Hepatocyte (in vitro differentiated cells): ENCODE results near the gene MCM6. TPM values are rescaled to one million over a fixed set of nuclear protein-coding genes. Genes with fewer than 3 reads are reported as not detected.

Experiments used
- DNase-seq: peaks from one replicate; pipeline ENCODE4 v3.0.0-alpha.2; 2016; ENCODE audit warnings: low spot score
- H2AFZ ChIP-seq: fragments of 200-600 bp; sonication (generic); 2 replicates; pipeline ENCODE4 v1.6.0; 2016; ENCODE audit warnings: antibody characterized with exemption, mild to moderate bottlenecking
- H3K27ac ChIP-seq: fragments of 200-600 bp; sonication (generic); 2 replicates; pipeline ENCODE4 v1.5.1; 2016; ENCODE audit warnings: mild to moderate bottlenecking
- H3K27me3 ChIP-seq: fragments of 200-600 bp; sonication (generic); 2 replicates; pipeline ENCODE4 v1.6.1; 2016
- H3K36me3 ChIP-seq: fragments of 200-600 bp; sonication (generic); replicated peaks from 2 replicates; pipeline ENCODE4 v1.5.1; 2016; ENCODE audit warnings: low read depth; ENCODE audit not compliant: insufficient read depth
- H3K4me1 ChIP-seq: fragments of 200-600 bp; sonication (generic); 2 replicates; pipeline ENCODE4 v1.5.1; 2016; ENCODE audit warnings: mild to moderate bottlenecking, moderate library complexity; ENCODE audit not compliant: insufficient read depth
- H3K4me2 ChIP-seq: fragments of 200-600 bp; sonication (generic); 2 replicates; pipeline ENCODE4 v1.6.0; 2016
- H3K4me3 ChIP-seq: fragments of 200-600 bp; sonication (generic); 2 replicates; pipeline ENCODE4 v1.5.1; 2016; ENCODE audit warnings: mild to moderate bottlenecking
- H3K79me2 ChIP-seq: fragments of 200-600 bp; sonication (generic); 2 replicates; pipeline ENCODE4 v1.6.0; 2017; ENCODE audit warnings: mild to moderate bottlenecking
- H3K9me2 ChIP-seq: fragments of 200-600 bp; sonication (generic); replicated peaks from 2 replicates; pipeline ENCODE4 v1.6.0; 2017; ENCODE audit warnings: mild to moderate bottlenecking; ENCODE audit not compliant: insufficient read depth
- H3K9me3 ChIP-seq: fragments of 200-600 bp; sonication (generic); 2 replicates; pipeline ENCODE4 v1.5.1; 2016; ENCODE audit warnings: low read depth, mild to moderate bottlenecking
- H4K20me1 ChIP-seq: fragments of 200-600 bp; sonication (generic); 2 replicates; pipeline ENCODE4 v1.6.0; 2016; ENCODE audit warnings: mild to moderate bottlenecking; ENCODE audit not compliant: insufficient read depth, poor library complexity, severe bottlenecking
- CTCF ChIP-seq: fragments of 200-600 bp; sonication (generic); IDR thresholded peaks from 2 replicates; pipeline ENCODE4 v1.5.1; 2016; ENCODE audit warnings: antibody characterized with exemption, mild to moderate bottlenecking; ENCODE audit not compliant: poor library complexity
- EZH2 ChIP-seq: fragments of 200-600 bp; sonication (generic); IDR thresholded peaks from 2 replicates; pipeline ENCODE4 v1.6.1; 2016; ENCODE audit warnings: antibody characterized with exemption, mild to moderate bottlenecking, borderline replicate concordance
- EZH2phosphoT487 ChIP-seq: fragments of 200-600 bp; sonication (generic); IDR thresholded peaks from one replicate; pipeline ENCODE4 v1.6.1; 2018; ENCODE audit warnings: antibody characterized with exemption, mild to moderate bottlenecking, low read depth, moderate library complexity; ENCODE audit not compliant: unreplicated experiment, severe bottlenecking
- WGBS: methylation state at CpG from one replicate; pipeline ENCODE4 v1.1.6; 2016; ENCODE audit warnings: low lambda C conversion rate; ENCODE audit errors: missing lambda C conversion rate; 5-methylcytosine and 5-hydroxymethylcytosine counted together
- polyA plus RNA-seq: library from polyadenylated mRNA; unstranded; fragments of >200 nt; fragmentation: Nextera tagmentation; extraction: Ambion mirVana; gene quantifications from 2 replicates; pipeline ENCODE4 v1.2.1, GENCODE V29; 2016
- small RNA-seq: library from RNA; depleted of rRNA; stranded (forward); fragments of <200 nt; gene quantifications from one replicate; pipeline ENCODE3, GENCODE V24; 2014
- total RNA-seq: library from RNA; depleted of rRNA; stranded (reverse); fragments of >200 nt; gene quantifications from 2 replicates; pipeline ENCODE4 v1.2.3, GENCODE V29; 2014

Gene MCM6
- total and polyA plus RNA-seq, 2 experiments from 2014 or later, result 8.3 to 17.9 TPM

- Histone ChIP-seq H4K20me1 (no peaks in the 10 kb centered on the region), H3K36me3 (no peaks in the 10 kb centered on the region), H3K27ac (no peak overlapping the region), H2AFZ (no peak overlapping the region), H3K4me1 (no peaks in the 10 kb centered on the region), H3K79me2 (no peaks in the 10 kb centered on the region), H3K9me2 (no peaks in the 10 kb centered on the region), H3K4me3 (no peak overlapping the region), H3K4me2 (no peak overlapping the region), H3K9me3 (no peaks in the 10 kb centered on the region), H3K27me3 (no peaks in the 10 kb centered on the region)
- TF ChIP-seq EZH2phosphoT487 (no peak), EZH2 (no peak), CTCF (no peak)
- 92% methylated on average over 10 of the region's 10 CpGs for WGBS
- no peak for DNase-seq
These were observed 85.8 kb downstream of the MCM6 start for GRCh38 chr2:135790423-135790822.

Small RNA genes lying within 50 kb of the gene (small RNA-seq; reads per million reads assigned to genes)
- gene RF00019, result not detected

Other genes starting within 250 kb of the MCM6 start
- 111 and 121 TPM in 2 replicates for gene UBXN4, start 134.6 kb downstream of the MCM6 start, total RNA-seq
- 244 and 276 TPM in 2 replicates for gene UBXN4, start 134.6 kb downstream of the MCM6 start, polyA plus RNA-seq
- gene LCT, start 39.3 kb downstream of the MCM6 start, total RNA-seq, result 3.2 and 4.1 TPM in 2 replicates
- 0.51 and 1.0 TPM in 2 replicates for gene LCT, start 39.3 kb downstream of the MCM6 start, polyA plus RNA-seq
- gene DARS1, start 109.2 kb upstream of the MCM6 start, total RNA-seq, result 69.5 and 76.2 TPM in 2 replicates
- gene DARS1, start 109.2 kb upstream of the MCM6 start, polyA plus RNA-seq, result 52.5 and 67.0 TPM in 2 replicates
- gene CXCR4, start 241.7 kb upstream of the MCM6 start, total RNA-seq, result 6.2 and 6.4 TPM in 2 replicates
- 2.4 and 3.8 TPM in 2 replicates for gene CXCR4, start 241.7 kb upstream of the MCM6 start, polyA plus RNA-seq